ENCODE data around the gene RTP3.

RTP3 gene

GRCh38 chr3:46464326-46465195 is 33.2 kb upstream of the RTP3 start, which contains the start of gene LTF:
LTF (minus strand) TSS chr3:46464905; CDS start chr3:46464867, 38 bp downstream.
- no peak for TF ChIP-seq CTCF (IDR thresholded peaks at IDR 0.05; ENCODE audit: low read depth, low read length)
- no peak for DNase-seq (ENCODE audit: extremely low read depth, low read depth)

GRCh38 chr3:46465196-46465520 is 32.6 kb upstream of the RTP3 start:
- no peak for DNase-seq (ENCODE audit: extremely low read depth, low read depth)
- no peak for TF ChIP-seq CTCF (IDR thresholded peaks at IDR 0.05; ENCODE audit: low read depth, low read length)

- no peak for DNase-seq (ENCODE audit: extremely low read depth, low read depth)
These were observed 31.5 kb upstream of the RTP3 start for GRCh38 chr3:46466273-46466672.

GRCh38 chr3:46466871-46467403 is 30.8 kb upstream of the RTP3 start:
- no peak for TF ChIP-seq CTCF (IDR thresholded peaks at IDR 0.05; ENCODE audit: low read depth, low read length)
- DNase-seq (ENCODE audit: extremely low read depth, low read depth): no peak

More at GRCh38 chr3:46466273-46466672, 31.5 kb upstream of the RTP3 start:
- TF ChIP-seq CTCF (IDR thresholded peaks at IDR 0.05; ENCODE audit: low read depth, low read length): no peak

GRCh38 chr3:46467562-46467961 is 30.2 kb upstream of the RTP3 start:
- TF ChIP-seq CTCF (IDR thresholded peaks at IDR 0.05; ENCODE audit: low read depth, low read length): no peak

GRCh38 chr3:46468753-46469600 is 28.8 kb upstream of the RTP3 start:
- TF ChIP-seq CTCF (IDR thresholded peaks at IDR 0.05; ENCODE audit: low read depth, low read length): no peak

More at GRCh38 chr3:46467562-46467961, 30.2 kb upstream of the RTP3 start:
- no peak for DNase-seq (ENCODE audit: extremely low read depth, low read depth)

More at GRCh38 chr3:46468753-46469600, 28.8 kb upstream of the RTP3 start:
- no peak for DNase-seq (ENCODE audit: extremely low read depth, low read depth)
